Left renal pelvis (tissue), 4 donors: Measurements from ENCODE around the gene MYO1B. TPM values are rescaled to one million over a fixed set of nuclear protein-coding genes. Genes with fewer than 3 reads are reported as not detected.

Source experiments
- DNase-seq, 4 donors: peaks; one replicate each; pipeline ENCODE4 v3.0.0-alpha.2; 2013; ENCODE audit warnings: low read depth in 4 of 4, low spot score in 3 of 4
- polyA plus RNA-seq, 4 donors: library from polyadenylated mRNA; unstranded; fragments of 120-200 nt; gene quantifications; one replicate each; pipeline ENCODE4 v1.2.1, GENCODE V29; 2013; ENCODE audit not compliant: insufficient read length in 4 of 4

Gene MYO1B
- polyA plus RNA-seq, 4 donors: 65.5 to 137 (median 105) TPM

DNA sequence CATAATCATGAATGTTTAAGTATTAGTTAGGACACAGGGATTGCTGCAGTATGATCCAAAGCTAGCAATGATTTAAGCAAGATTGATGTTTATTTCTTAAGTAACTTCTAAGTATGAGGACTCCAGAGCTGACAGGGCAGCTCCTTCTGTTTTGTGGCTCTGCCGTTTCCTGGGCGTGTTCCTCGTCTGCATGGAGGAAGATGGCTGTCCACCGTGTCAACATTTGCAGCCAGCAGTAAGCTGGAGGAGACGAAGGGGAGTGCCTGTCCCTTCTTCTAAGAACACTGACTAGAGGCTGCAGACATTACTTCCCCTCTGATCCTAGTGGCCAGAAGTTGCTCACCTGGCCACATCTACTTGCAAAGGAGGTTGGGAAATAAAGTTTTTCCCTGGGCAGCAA, 144.1 kb downstream of the MYO1B start:
- DNase-seq: no peak

DNA sequence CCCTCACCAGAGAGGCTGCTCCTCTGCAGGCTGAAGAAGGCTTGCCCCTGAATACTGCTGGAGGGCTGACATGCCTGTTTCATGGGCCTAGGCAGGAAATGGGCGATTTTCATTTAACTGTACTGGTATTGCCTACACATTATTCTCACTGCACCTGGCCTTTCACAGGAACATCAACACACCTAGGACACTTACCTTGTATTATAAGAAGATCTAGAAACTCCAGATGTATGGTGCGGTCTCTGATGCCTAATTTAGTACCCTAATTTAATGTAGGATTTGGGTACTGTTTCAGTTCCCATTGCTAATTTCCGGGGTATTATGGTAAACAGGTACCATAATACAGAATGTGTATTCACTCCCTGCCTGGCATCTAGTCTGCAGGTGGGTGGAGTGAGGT, 146.0 kb downstream of the MYO1B start:
- no peak for DNase-seq

DNA sequence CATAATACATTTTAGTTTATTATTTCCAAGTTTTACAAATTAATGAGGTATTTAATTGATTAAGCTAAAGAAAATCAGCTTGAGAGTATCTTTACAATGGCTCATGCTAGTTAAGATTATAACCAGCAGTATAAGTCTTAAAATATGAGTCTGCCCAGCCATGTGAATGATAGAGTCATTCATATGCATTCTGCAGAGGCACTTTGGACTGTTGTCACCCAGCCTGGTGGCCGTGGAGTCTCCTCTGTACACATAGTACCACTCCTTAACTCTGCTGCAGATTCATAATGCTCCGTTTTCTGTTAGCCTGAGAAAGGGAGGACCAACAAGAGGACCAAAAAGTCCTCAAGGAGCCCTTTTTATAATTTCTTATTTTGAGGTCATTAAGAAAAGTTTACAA, 148.8 kb downstream of the MYO1B start:
- DNase-seq: no peak

DNA sequence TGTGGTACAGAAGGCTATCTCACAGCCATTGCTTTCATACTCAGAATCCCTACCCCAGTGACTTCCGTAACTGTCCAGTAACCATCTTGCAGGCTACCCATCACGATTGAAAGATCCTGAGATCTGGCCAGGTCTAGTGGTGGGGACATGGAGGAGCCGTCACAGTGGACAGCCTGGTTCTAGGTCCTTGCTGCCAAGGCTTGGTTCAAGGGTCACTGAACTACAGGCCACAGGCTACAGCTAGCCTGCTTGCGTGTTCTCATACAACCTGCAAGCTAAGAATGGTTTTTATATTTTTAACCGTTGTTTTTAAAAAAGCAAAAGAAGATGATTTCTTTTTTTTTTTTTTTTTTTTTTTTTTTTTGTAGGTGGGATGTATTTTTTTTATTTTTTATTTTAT, 151.6 kb downstream of the MYO1B start:
- DNase-seq: no peak

DNA sequence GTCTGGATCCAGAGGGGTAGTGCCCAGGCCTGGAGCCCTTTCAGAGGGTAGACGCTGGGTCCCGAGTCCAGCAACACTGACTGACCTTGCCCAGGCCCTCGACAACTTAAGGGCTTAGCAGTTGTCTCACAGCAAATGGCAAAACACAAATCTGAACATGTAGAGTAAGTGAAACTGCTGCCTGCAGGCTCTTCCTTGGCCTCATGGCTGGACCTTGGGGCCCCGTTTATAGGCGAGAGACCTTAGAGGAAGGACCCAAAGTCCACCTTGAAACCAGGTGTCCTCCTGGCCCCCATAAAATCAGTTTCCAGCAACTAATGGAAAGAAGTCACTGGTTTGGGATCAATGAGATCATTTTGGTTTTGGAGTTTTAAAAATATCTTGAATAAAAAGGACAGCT, 154.4 kb downstream of the MYO1B start:
- no peak for DNase-seq

DNA sequence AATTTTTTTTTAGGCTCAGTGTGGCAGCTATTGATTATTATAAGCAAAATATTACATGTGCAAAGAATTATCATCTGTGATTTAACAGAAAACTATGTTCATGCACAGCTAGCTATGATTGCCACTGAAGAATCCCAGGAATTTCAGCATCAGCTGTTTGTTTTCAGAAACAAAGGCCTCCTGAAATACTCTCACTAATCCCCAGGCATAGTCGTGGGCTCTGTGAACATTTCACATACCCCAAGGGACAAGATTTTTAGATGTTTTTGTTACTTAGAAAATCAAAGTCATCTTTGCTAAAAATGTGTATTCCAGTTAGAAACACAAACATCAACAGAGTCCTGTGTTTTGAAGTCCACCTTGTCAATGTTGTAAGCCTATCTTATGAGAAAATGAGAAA, 156.1 kb downstream of the MYO1B start:
- DNase-seq: no peak

DNA sequence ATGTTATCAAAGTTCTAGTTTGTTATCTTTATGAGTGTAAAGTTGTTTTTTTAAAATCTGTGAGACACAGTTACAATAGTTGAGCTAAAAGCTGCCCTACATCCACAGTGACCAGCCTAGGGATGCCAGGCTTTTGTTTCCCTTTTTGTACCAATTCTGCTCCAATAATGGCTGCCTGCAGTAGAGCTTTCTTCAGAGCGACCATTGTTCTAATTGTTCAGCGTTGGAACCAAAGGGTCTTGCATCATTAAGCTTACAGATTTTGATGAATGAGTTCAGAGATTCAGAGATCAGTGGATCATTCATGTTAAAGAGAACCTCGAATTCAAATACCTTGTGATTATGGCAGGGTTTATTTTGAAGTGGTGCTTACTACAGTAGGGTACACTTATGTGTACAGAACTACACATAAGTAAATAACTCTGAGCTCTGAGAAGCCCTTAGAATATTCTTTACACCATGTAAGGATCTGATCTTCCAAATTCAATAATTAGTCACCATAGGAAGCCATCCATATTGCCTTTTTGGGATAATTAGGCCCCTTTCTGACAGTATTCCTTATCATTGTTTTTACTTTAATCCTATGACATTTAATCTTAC, 157.9 kb downstream of the MYO1B start:
- DNase-seq: no peak

DNA sequence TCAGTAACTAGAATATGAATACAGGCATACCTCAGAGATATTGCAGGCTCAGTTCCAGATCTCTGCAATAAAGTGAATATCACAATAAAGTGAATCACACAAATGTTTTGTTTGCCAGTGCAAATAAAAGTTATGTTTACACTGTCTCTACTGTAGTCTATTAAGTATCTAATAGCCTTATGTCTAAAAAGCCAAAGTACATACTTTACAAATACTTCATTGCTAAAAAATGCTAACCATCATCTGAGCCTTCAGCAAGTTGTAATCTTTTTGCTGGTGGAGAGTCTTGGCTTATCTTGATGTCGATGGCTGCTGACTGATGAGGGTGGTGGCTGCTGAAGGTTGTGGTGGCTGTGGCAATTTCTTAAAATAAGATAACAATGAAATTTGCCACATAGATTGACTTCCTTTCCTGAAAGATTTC, 159.4 kb downstream of the MYO1B start:
- DNase-seq: no peak

DNA sequence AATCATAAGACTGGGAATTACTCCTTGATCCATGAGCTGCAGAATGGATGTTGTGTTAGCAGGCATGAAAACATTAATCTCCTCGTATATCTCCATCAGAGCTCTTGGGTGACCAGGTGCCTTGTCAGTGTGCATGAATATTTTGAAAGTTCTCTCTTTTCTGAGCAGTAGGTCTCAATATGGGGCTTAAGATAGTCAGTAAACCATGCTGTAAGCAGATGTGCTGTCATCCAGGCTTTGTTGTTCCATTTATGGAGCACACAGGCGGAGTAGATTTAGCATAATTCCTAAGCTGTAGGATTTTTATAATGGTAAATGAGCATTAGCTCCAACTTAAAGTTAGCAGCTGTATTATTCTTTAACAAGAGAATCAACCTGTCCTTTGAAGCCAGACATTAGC, 160.3 kb downstream of the MYO1B start:
- no peak for DNase-seq

DNA sequence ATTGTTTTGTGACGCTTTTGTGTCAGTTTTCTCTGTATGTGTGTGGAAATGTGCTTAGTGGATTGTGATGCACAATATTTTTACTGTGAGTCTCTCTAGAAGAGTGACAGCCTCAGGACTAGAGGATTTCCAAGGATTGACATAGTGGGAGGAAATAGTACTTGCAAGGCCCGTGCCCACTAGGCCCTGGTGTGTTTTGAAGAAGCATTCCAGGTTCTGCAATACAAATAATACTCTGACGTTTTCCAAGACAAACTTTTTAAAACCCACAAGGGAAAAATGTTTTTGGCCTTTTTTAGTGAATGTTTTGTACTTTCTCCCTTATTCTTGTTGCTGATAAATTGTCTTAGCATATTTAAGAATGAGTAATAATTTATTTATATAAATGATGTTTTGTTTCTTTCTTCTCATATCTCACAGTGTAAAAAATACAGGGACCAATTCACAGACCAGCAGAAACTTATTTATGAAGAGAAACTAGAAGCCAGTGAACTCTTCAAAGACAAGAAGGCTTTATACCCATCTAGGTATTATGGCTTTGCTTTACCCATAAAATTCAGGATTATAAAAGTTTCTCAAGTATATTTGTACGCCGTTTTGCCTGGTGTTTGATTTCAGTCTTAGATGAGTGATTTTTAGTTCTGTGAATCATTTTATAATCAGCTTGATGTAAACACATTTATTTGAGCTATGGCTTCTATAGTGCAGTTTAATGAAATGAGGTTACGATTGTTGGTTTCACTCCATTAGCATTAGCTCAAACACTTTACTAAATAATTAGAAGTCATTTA, 165.6 kb downstream of the MYO1B start:
- no peak for DNase-seq

DNA sequence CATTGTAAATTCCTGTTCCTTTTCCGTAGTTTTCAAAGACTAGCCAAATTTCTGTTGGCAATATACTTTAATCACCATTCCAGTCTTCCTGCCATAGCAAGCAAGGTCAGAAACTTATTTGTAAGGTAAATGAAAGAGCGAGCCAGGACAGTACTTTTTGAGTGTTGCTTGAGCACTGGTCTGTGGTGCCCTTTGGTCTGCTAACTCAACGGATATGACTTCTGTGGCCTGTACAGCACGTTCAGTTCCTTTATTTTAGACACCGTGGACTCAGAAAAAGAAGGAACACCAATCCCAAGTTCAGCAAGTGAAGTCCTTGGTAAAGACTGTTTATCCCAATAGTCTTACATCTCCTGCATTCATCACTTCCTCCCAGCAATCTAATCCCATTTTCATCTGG, 166.3 kb downstream of the MYO1B start:
- DNase-seq: no peak

DNA sequence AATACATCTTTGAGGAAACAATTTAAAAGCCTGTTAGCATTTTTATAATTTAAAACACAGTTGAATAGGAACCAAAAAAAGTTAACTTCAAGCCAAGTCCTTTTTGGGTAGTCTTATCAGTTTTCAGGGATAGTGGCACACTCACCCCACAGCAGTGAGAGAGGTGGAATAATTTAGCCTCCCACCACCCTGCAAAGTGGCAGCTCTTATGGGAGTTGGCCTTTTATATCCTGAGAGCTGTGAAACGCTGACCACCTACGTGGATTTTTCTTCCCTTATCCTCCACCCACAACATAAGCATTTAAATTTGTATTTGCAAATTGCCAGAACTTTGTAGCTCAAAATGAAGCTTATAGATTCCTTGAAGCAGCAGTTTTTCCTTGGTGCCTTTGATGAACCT, 167.1 kb downstream of the MYO1B start:
- no peak for DNase-seq

DNA sequence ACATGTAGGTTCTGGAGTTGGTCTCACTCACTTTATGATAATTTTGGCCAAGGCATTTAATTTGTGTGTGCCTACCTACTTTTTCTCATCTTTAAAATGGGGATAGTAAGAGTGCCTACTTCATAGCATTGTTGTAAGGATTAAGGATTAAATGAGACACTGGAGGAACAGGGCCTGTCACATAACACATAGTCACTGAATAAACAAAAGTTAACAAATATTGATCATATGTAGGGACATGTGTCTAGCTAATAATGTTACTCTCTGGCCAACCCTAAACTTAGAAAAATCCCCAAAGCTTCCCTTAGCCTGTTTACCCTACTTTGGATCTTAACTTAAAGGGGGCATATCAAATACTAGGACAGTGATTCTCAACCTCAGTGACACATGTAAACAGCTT, 169.9 kb downstream of the MYO1B start:
- no peak for DNase-seq

DNA sequence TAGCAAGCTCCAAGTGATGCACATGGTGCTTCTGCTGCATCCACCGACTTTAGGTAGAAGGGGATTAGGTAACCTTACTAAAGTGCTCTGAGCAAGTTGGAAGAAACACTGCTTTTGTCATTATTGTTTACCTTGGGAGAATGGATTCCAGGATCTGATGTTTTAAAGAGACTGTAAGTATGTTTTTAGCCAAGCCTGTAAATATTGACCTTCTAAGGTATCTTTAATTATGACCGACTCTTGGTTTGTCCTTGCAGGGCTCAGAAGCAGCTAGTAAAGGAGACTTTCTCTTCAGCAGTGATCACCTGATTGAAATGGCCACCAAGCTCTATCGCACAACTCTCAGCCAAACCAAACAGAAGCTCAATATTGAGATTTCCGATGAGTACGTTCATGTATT, 170.7 kb downstream of the MYO1B start:
- no peak for DNase-seq

DNA sequence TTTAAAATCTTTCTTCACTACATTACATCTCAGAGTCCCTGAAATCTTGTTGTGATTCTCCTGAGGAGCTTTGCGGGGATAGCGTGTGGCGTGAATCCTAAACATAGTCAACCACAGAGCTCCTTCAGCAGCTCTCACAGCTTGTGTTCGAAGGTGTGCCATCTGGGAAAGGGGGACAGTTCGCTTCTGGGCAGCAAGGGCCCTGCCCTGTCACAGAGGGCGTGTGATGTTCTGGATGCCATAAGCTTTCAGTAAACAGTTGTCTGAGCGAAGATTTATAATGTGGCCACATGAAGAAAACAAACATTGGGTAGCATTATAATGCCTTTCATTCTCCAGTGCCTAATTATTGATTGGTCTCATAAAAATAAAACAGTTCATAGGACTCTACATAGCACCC, 172.5 kb downstream of the MYO1B start:
- no peak for DNase-seq

DNA sequence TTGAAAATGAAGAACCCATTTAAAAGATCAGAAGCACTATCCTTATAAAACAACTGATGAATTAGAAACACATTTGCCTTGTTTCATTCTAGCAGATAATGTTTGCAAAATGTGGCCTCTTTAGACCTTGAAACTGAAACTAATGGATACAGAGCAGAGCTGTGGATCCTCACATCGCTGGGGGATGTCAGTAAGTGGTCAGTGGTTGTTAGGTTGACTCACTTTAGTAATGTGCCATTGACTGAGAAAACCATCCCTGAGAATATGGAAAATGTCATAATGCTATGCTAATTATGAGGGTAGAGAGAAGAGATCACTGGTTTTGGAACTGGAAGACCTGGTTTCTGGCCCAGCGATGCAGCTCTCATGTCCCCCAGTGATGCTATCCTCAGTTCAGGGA, 176.7 kb downstream of the MYO1B start:
- no peak for DNase-seq

DNA sequence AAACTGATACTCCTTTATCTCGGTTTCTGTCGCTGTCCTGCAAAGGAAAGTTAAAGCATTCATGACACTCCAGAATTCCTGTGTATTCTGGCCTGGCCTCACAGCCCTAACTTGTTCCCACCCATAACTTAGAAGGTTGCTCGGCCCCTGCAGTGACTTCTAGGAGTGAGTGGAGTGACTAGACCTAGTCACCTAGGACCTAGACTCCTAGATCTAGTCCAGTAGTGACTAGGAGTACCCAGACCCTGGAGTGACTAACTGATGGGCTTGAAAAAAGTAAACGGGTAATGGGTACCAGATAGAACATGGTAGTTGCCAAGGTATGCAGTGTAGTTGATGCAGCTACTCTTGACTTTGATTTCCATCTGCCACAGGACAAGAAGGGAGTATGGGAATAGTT, 181.8 kb downstream of the MYO1B start:
- DNase-seq: no peak

DNA sequence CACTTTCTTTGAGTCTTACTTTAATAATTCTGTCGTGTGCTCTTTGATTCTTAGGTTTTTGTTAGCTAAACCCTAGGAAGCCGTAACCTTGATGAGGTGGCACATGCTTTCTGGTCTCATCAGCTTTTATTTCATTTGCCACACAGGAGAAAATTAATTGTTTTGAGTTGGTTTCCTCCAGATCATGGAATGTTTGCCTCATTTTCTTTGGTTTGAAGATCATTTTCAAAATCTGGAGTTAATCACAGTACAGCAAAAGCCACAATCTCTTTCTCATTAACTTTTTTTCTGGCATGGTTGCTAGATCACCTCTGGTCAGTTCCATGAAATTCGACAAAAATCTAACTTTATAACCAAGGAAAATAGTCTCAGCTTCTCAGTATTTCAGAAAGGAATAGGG, 182.9 kb downstream of the MYO1B start:
- no peak for DNase-seq

DNA sequence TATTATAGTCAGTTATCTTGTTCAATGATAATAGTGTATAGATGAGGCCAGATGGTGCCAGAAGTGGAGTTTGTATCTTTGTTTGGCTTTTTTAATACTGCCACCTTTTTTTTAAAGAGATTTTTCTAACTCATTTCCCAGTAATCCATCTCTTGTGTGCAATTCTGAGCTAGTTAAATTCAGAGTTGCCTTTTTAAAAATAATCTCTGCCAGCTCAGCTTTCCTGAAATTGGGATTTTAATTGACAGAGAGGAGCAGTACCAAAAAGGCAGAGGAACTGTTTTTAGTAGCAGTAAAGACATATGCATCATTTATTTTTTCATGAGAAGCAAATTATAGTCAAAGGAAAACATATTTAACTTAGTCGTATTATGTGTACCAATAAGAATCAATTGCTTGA, 185.3 kb downstream of the MYO1B start:
- DNase-seq: no peak

DNA sequence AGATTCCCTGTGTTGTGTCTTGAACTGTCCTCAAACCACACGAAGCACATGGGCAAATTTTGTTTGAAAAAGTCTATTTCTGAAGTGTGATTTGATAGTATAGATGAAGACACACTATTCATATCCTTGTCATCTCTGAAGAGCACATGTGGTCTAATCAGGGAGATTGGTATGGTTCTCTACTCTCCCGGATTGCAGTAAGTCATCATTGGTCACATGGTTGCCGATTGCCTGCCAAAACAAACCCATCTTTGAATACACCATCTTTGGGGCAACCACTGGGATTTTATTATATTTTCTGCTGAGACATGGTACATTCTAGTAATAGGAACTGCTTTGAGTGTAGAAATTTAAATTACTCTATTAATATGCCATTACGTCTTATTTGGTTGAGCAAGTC, 186.9 kb downstream of the MYO1B start:
- DNase-seq: no peak

DNA sequence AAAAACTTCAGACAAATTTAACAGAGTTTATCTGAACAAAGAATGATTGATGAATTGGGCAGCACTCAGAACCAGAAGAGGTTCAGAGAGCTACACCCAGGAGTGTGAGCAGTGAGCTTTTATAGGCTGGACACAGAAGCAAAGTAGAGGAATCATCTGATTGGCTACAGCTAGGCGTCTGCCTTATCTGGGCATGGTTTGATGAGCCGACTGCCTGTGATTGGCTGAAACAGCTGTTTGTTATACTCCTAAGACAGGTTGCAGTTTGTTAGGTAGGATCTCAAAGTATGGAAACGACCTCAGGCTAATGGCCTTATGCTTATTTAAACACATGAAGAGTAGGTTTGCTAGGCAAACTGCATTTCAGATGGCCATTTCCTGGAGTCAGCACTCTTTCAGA, 188.9 kb downstream of the MYO1B start:
- DNase-seq: no peak

DNA sequence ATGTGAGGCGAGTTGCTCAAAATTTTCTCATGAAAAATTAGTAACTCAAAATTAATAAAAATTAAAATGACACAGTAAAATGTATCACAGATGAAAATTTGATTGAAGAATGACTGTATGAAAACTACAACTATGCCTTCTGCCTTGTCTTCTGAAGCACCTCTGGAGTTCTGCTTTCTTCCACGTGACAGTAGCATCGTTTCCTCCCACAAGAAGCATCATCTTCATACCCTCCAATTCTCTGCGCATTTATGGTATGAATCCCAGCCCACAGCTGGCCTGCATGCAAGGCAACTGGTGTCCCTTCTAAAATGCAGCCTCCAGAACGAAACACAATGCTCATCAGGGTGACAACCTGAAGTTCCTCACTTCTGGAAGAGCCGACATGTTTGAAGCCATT, 189.9 kb downstream of the MYO1B start:
- no peak for DNase-seq
